Tibial nerve (tissue), 3 donors: ENCODE results near the gene DENND2D.

Experiments
- CTCF ChIP-seq, 5 experiments: fragments of 200-600 bp in 3 of 5; fragments of 450-650 bp in 2 of 5; sonication (generic) in 3 of 5; IDR thresholded peaks; one replicate each; pipeline ENCODE4 v1.5.1; 2016 to 2019; ENCODE audit warnings: antibody characterized with exemption in 5 of 5, mild to moderate bottlenecking in 3 of 5, moderate library complexity in 2 of 5
- POLR2A ChIP-seq, 2 donors: fragments of 450-650 bp; IDR thresholded peaks; one replicate each; pipeline ENCODE4 v1.6.1; 2017; ENCODE audit warnings: antibody characterized with exemption in 2 of 2, mild to moderate bottlenecking in 2 of 2, moderate library complexity in 2 of 2

GRCh38 chr1:111184663-111185062 is 15.8 kb downstream of the DENND2D start:
- no peak for TF ChIP-seq CTCF (IDR thresholded peaks at IDR 0.05)
- no peak for TF ChIP-seq POLR2A (IDR thresholded peaks at IDR 0.05)
